Suprapubic skin (tissue), 4 donors: ENCODE measurements around the gene MRC2.

Source experiments
- POLR2A ChIP-seq, 2 donors: fragments of 450-650 bp; IDR thresholded peaks; one replicate each; pipeline ENCODE4 v1.6.1; 2017; ENCODE audit warnings: antibody characterized with exemption in 2 of 2, mild to moderate bottlenecking in 2 of 2, moderate library complexity in 2 of 2
- POLR2AphosphoS5 ChIP-seq, 3 donors: sonication (generic); formaldehyde crosslinking; IDR thresholded peaks; one replicate each; pipeline ENCODE4 v1.6.1; 2017; ENCODE audit warnings: antibody characterized with exemption in 3 of 3
- TF ChIP-seq, protein P1 (sequence below), 2 donors: fragments of 200-600 bp in 1 of 2; fragments of 450-650 bp in 1 of 2; sonication (generic) in 1 of 2; IDR thresholded peaks; one replicate each; pipeline ENCODE4 v1.5.1; 2016 to 2019; ENCODE audit warnings: antibody characterized with exemption in 2 of 2, mild to moderate bottlenecking in 1 of 2, moderate library complexity in 1 of 2

DNA sequence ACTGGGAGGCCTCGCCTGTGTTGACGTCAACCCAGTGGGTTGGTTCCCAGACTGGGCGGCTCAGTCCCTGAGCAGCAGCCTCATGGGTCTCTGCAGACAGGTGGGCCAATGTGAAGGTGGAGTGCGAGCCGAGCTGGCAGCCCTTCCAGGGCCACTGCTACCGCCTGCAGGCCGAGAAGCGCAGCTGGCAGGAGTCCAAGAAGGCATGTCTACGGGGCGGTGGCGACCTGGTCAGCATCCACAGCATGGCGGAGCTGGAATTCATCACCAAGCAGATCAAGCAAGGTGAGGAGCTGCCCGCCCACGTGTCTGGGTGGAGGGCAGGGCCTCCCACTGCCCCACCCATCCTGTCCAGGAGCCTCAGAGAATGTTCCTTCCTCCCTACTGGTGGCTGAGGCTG, 44.1 kb downstream of the MRC2 start:
- TF ChIP-seq, protein P1, sequence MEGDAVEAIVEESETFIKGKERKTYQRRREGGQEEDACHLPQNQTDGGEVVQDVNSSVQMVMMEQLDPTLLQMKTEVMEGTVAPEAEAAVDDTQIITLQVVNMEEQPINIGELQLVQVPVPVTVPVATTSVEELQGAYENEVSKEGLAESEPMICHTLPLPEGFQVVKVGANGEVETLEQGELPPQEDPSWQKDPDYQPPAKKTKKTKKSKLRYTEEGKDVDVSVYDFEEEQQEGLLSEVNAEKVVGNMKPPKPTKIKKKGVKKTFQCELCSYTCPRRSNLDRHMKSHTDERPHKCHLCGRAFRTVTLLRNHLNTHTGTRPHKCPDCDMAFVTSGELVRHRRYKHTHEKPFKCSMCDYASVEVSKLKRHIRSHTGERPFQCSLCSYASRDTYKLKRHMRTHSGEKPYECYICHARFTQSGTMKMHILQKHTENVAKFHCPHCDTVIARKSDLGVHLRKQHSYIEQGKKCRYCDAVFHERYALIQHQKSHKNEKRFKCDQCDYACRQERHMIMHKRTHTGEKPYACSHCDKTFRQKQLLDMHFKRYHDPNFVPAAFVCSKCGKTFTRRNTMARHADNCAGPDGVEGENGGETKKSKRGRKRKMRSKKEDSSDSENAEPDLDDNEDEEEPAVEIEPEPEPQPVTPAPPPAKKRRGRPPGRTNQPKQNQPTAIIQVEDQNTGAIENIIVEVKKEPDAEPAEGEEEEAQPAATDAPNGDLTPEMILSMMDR (IDR thresholded peaks at IDR 0.05) = no peak
- TF ChIP-seq POLR2A (IDR thresholded peaks at IDR 0.05) (no peak), POLR2AphosphoS5 (IDR thresholded peaks at IDR 0.05) (no peak)
